ENCODE data around the gene POLR2M.
A peak's percentile ranks its signal among the peaks of the same experiment; 100 is the strongest.

Gene POLR2M

GRCh38 chr15:57706405-57707209 lies at the start of gene POLR2M:
Gene POLR2M (plus strand): TSS chr15:57706714. CDS start chr15:57706843, 129 bp downstream.
- peak; percentile 85 for DNase-seq

- no peak for DNase-seq
Measured at GRCh38 chr15:57657619-57658018, 48.9 kb upstream of the POLR2M start.

GRCh38 chr15:57662091-57662744 lies 44.3 kb upstream of the POLR2M start:
- DNase-seq: no peak

- no peak for DNase-seq
Measured at GRCh38 chr15:57662802-57663201, 43.7 kb upstream of the POLR2M start.

GRCh38 chr15:57663262-57663661 lies 43.3 kb upstream of the POLR2M start:
- no peak for DNase-seq

GRCh38 chr15:57665194-57665593 lies 41.3 kb upstream of the POLR2M start:
- no peak for DNase-seq

GRCh38 chr15:57665939-57666338 lies 40.6 kb upstream of the POLR2M start:
- no peak for DNase-seq

GRCh38 chr15:57667171-57667849 lies 39.2 kb upstream of the POLR2M start:
- no peak for DNase-seq

- DNase-seq: no peak
Measured at GRCh38 chr15:57668016-57668415, 38.5 kb upstream of the POLR2M start.

- DNase-seq: no peak
Measured at GRCh38 chr15:57671636-57672035, 34.9 kb upstream of the POLR2M start.

GRCh38 chr15:57675481-57676181 lies 30.9 kb upstream of the POLR2M start:
- DNase-seq: no peak

GRCh38 chr15:57676585-57676984 lies 29.9 kb upstream of the POLR2M start:
- DNase-seq: no peak

GRCh38 chr15:57677204-57677603 lies 29.3 kb upstream of the POLR2M start:
- no peak for DNase-seq

- no peak for DNase-seq
Measured at GRCh38 chr15:57680021-57680420, 26.5 kb upstream of the POLR2M start.

- DNase-seq: no peak
Measured at GRCh38 chr15:57681011-57681410, 25.5 kb upstream of the POLR2M start.

- no peak for DNase-seq
Measured at GRCh38 chr15:57683481-57683880, 23.0 kb upstream of the POLR2M start.

- DNase-seq: peak; percentile 49
Measured at GRCh38 chr15:57684491-57685151, 21.9 kb upstream of the POLR2M start.

- no peak for DNase-seq
Measured at GRCh38 chr15:57685306-57686095, 21.0 kb upstream of the POLR2M start.

GRCh38 chr15:57686657-57687056 lies 19.9 kb upstream of the POLR2M start:
- no peak for DNase-seq

GRCh38 chr15:57690341-57690966 lies 16.1 kb upstream of the POLR2M start:
- DNase-seq: no peak

- DNase-seq: no peak
Measured at GRCh38 chr15:57691082-57691481, 15.4 kb upstream of the POLR2M start.

Data from DMS79 treated with DMSO at 0.1 percent for 48 hours (cell line).